Liver (tissue), 9 donors: ENCODE measurements around the gene PRR30. TPM values are rescaled to one million over a fixed set of nuclear protein-coding genes. Genes with fewer than 3 reads are reported as not detected.

ENCODE experiments used
- DNase-seq: peaks from one replicate; pipeline ENCODE4 v3.0.0-alpha.2; 2017; ENCODE audit warnings: low spot score
- H3K27ac ChIP-seq, 2 donors: one replicate each; pipeline ENCODE4 v1.7.0; 2013; ENCODE audit warnings: inconsistent platforms in 2 of 2, low read length in 2 of 2, control low read depth in 1 of 2, low read depth in 1 of 2, mild to moderate bottlenecking in 1 of 2
- H3K27me3 ChIP-seq, 4 donors: one replicate each; pipeline versions ENCODE4 v1.6.1 to v1.7.0; 2013; ENCODE audit warnings: low read length in 3 of 4, inconsistent platforms in 1 of 4, mild to moderate bottlenecking in 1 of 4, moderate library complexity in 1 of 4; ENCODE audit not compliant: control insufficient read depth in 4 of 4, insufficient read depth in 4 of 4
- H3K36me3 ChIP-seq, 4 donors: one replicate each; pipeline versions ENCODE4 v1.6.1 to v1.7.0; 2013; ENCODE audit warnings: low read length in 3 of 4, mild to moderate bottlenecking in 3 of 4, low read depth in 1 of 4, moderate library complexity in 1 of 4; ENCODE audit not compliant: control insufficient read depth in 4 of 4, insufficient read depth in 3 of 4
- H3K4me1 ChIP-seq, 4 donors: one replicate each; pipeline versions ENCODE4 v1.6.1 to v1.7.0; 2013; ENCODE audit warnings: low read length in 3 of 4, mild to moderate bottlenecking in 3 of 4, moderate library complexity in 1 of 4; ENCODE audit not compliant: control insufficient read depth in 4 of 4, insufficient read depth in 4 of 4
- H3K4me3 ChIP-seq, 3 donors: one replicate each; pipeline versions ENCODE4 v1.6.1 to v1.7.0; 2013; ENCODE audit warnings: low read length in 3 of 3, control low read depth in 1 of 3, low read depth in 1 of 3, mild to moderate bottlenecking in 1 of 3
- H3K9ac ChIP-seq, 2 donors: one replicate each; pipeline ENCODE4 v1.7.0; 2013; ENCODE audit warnings: low read length in 2 of 2, mild to moderate bottlenecking in 2 of 2, moderate library complexity in 2 of 2, control low read depth in 1 of 2, low read depth in 1 of 2
- H3K9me3 ChIP-seq, 4 donors: one replicate each; pipeline versions ENCODE4 v1.6.1 to v1.7.0; 2013; ENCODE audit warnings: low read length in 3 of 4; ENCODE audit not compliant: control insufficient read depth in 4 of 4
- EGR1 ChIP-seq, 2 donors: IDR thresholded peaks; 2 replicates each; pipeline ENCODE4 v1.6.1; 2016 to 2018; ENCODE audit warnings: antibody characterized with exemption in 2 of 2, low read depth in 2 of 2
- FOXA2 ChIP-seq: IDR thresholded peaks from 2 replicates; pipeline ENCODE4 v1.6.1; 2016; ENCODE audit warnings: antibody characterized with exemption
- GABPA ChIP-seq, 2 donors: IDR thresholded peaks in 1 of 2; conservative IDR thresholded peaks in 1 of 2; 2 replicates each; pipeline ENCODE4 v1.6.1; 2016; ENCODE audit warnings: antibody characterized with exemption in 2 of 2, mild to moderate bottlenecking in 1 of 2, moderate library complexity in 1 of 2
- HNF4A ChIP-seq, 2 donors: conservative IDR thresholded peaks; 2 replicates each; pipeline ENCODE4 v1.6.1; 2016; ENCODE audit warnings: antibody characterized with exemption in 2 of 2, mild to moderate bottlenecking in 2 of 2
- HNF4G ChIP-seq: IDR thresholded peaks from 2 replicates; pipeline ENCODE4 v1.6.1; 2016; ENCODE audit warnings: antibody characterized with exemption
- JUND ChIP-seq, 2 donors: IDR thresholded peaks; 2 replicates each; pipeline ENCODE4 v1.6.1; 2016; ENCODE audit warnings: antibody characterized with exemption in 2 of 2
- NR2F2 ChIP-seq: IDR thresholded peaks from 2 replicates; pipeline ENCODE4 v1.6.1; 2016; ENCODE audit warnings: antibody characterized with exemption
- RAD21 ChIP-seq, 2 donors: IDR thresholded peaks; 2 replicates each; pipeline ENCODE4 v1.6.1; 2016; ENCODE audit warnings: antibody characterized with exemption in 2 of 2, mild to moderate bottlenecking in 2 of 2
- RXRA ChIP-seq, 2 donors: IDR thresholded peaks; 2 replicates each; pipeline ENCODE4 v1.6.1; 2017 to 2018; ENCODE audit warnings: antibody characterized with exemption in 2 of 2, mild to moderate bottlenecking in 1 of 2
- SP1 ChIP-seq: IDR thresholded peaks from 2 replicates; pipeline ENCODE4 v1.6.1; 2018; ENCODE audit warnings: antibody characterized with exemption, mild to moderate bottlenecking
- TAF1 ChIP-seq: conservative IDR thresholded peaks from 2 replicates; pipeline ENCODE4 v1.6.1; 2016; ENCODE audit warnings: antibody characterized with exemption, mild to moderate bottlenecking
- YY1 ChIP-seq: IDR thresholded peaks from 2 replicates; pipeline ENCODE4 v1.6.1; 2016; ENCODE audit warnings: antibody characterized with exemption, mild to moderate bottlenecking
- WGBS: extraction: QIAGEN DNeasy Blood & Tissue Kit; methylation state at CpG from one replicate; pipeline ENCODE4 v1.1.7; 2013; 5-methylcytosine and 5-hydroxymethylcytosine counted together
- polyA plus RNA-seq, 2 donors: library from polyadenylated mRNA; stranded (reverse) in 1 of 2; unstranded in 1 of 2; fragments of 200-250 nt in 1 of 2; fragments of >200 nt in 1 of 2; fragmentation: Nextera tagmentation in 1 of 2; extraction: Ambion mirVana in 1 of 2; gene quantifications; one replicate each; pipeline versions ENCODE4 v1.2.1 to v1.2.3, GENCODE V29; 2013 to 2015
- total RNA-seq, 2 donors: library from RNA; depleted of rRNA; stranded (reverse); fragments of >200 nt; gene quantifications; one replicate each; pipeline ENCODE4 v1.2.3, GENCODE V29; 2014
- TF ChIP-seq, protein P1 (sequence below): IDR thresholded peaks from 2 replicates; pipeline ENCODE4 v1.6.1; 2016; ENCODE audit warnings: antibody characterized with exemption
- TF ChIP-seq, protein P2 (sequence below): IDR thresholded peaks from 2 replicates; pipeline ENCODE4 v1.6.1; 2016; ENCODE audit warnings: antibody characterized with exemption
- TF ChIP-seq, protein P3 (sequence below): IDR thresholded peaks from 2 replicates; pipeline ENCODE4 v1.6.1; 2016; ENCODE audit warnings: antibody characterized with exemption
- TF ChIP-seq, protein P4 (sequence below): fragments of 150-350 bp; IDR thresholded peaks from 2 replicates; pipeline ENCODE4 v1.5.1; 2017; ENCODE audit warnings: improper control_type of control experiment, low read depth, low read length; ENCODE audit not compliant: missing input control
- TF ChIP-seq, protein P5 (sequence below): IDR thresholded peaks from 2 replicates; pipeline ENCODE4 v1.6.1; 2016; ENCODE audit warnings: antibody characterized with exemption, mild to moderate bottlenecking
- donor health status: healthy.
- donor health status: healthy.
- donor health status: healthy.
- donor health status: healthy.
- donor health status: healthy.

Gene PRR30
- total RNA-seq, result not detected
- polyA plus RNA-seq, result not detected

DNA sequence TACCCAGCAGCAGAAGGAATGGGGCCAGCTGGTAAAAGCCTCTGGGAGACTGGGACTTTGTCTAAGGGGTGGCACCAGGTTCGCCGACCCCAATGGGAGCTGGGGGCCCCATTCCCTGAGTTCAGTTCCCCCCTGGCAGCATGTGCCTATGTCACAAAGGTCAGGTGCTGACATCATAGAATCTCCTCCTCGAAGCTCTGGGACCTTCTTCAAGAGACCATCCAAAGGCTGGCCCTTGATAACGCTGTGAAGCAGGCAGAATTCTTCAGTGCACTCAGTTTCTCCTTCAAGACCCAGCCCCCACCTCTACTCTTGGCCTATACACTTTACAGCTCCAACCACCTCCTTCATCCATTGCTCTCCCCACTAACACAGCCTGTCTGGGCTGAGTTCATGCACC lies at the start of gene PRR30:
Gene PRR30, minus strand, starts transcription at position 101 of the 400 bp plus-strand sequence. CDS start 1,081 bp downstream, outside the sequence.
- DNase-seq, result no peak
- WGBS, result 81% methylated on average over 4 of the region's 4 CpGs

DNA sequence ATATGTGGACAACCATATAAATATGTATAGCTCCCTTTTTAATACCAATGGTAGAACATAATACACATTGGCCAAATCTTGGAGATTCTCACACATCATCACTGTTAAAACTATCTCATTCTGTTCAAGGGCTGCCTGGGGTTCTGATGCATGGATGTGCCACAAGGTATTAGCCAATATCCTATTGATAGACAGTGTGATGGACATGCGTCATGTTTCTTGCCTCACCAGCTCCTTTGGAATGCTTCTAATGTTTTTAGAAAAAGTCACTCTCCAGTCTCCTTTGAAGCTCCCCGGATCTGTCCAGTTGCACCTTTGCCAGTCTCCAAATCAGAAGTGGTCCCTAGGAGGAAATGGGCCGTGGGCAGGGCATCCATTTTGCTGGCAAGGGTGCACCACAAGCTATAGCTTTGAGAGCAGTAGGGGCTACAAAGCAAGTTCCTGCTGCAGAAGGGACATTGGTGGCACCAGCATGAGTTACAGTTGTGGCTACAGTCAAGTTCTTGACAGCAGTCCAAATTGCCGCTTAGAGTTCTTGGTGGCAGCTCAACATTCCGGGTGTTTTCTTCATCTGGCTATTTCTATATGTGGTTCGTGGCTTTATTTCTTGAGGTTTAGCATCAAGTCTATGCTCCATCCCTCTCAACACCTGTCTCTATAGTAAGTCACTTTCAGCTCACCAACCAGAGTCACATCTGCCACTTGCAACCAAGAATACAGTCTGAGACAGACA lies 47.6 kb upstream of the PRR30 start:
- TF ChIP-seq, protein P1, sequence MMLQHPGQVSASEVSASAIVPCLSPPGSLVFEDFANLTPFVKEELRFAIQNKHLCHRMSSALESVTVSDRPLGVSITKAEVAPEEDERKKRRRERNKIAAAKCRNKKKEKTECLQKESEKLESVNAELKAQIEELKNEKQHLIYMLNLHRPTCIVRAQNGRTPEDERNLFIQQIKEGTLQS, result no peak
- TF ChIP-seq, protein P2, sequence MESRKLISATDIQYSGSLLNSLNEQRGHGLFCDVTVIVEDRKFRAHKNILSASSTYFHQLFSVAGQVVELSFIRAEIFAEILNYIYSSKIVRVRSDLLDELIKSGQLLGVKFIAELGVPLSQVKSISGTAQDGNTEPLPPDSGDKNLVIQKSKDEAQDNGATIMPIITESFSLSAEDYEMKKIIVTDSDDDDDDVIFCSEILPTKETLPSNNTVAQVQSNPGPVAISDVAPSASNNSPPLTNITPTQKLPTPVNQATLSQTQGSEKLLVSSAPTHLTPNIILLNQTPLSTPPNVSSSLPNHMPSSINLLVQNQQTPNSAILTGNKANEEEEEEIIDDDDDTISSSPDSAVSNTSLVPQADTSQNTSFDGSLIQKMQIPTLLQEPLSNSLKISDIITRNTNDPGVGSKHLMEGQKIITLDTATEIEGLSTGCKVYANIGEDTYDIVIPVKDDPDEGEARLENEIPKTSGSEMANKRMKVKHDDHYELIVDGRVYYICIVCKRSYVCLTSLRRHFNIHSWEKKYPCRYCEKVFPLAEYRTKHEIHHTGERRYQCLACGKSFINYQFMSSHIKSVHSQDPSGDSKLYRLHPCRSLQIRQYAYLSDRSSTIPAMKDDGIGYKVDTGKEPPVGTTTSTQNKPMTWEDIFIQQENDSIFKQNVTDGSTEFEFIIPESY, result no peak
- TF ChIP-seq, protein P3, sequence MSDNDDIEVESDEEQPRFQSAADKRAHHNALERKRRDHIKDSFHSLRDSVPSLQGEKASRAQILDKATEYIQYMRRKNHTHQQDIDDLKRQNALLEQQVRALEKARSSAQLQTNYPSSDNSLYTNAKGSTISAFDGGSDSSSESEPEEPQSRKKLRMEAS, result no peak
- TF ChIP-seq RAD21 (IDR thresholded peaks at IDR 0.05), result no peak
- TF ChIP-seq, protein P4, sequence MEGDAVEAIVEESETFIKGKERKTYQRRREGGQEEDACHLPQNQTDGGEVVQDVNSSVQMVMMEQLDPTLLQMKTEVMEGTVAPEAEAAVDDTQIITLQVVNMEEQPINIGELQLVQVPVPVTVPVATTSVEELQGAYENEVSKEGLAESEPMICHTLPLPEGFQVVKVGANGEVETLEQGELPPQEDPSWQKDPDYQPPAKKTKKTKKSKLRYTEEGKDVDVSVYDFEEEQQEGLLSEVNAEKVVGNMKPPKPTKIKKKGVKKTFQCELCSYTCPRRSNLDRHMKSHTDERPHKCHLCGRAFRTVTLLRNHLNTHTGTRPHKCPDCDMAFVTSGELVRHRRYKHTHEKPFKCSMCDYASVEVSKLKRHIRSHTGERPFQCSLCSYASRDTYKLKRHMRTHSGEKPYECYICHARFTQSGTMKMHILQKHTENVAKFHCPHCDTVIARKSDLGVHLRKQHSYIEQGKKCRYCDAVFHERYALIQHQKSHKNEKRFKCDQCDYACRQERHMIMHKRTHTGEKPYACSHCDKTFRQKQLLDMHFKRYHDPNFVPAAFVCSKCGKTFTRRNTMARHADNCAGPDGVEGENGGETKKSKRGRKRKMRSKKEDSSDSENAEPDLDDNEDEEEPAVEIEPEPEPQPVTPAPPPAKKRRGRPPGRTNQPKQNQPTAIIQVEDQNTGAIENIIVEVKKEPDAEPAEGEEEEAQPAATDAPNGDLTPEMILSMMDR, result no peak
- no peak for TF ChIP-seq RXRA (IDR thresholded peaks at IDR 0.05)
- no peak for TF ChIP-seq TAF1
- TF ChIP-seq GABPA (IDR thresholded peaks at IDR 0.05 in 1 of 2, conservative IDR thresholded peaks at IDR 0.05 in 1 of 2), result no peak
- TF ChIP-seq HNF4A (conservative IDR thresholded peaks at IDR 0.05), result no peak
- TF ChIP-seq FOXA2, result no peak
- TF ChIP-seq JUND (IDR thresholded peaks at IDR 0.05), result no peak
- no peak for TF ChIP-seq HNF4G
- TF ChIP-seq, protein P5, sequence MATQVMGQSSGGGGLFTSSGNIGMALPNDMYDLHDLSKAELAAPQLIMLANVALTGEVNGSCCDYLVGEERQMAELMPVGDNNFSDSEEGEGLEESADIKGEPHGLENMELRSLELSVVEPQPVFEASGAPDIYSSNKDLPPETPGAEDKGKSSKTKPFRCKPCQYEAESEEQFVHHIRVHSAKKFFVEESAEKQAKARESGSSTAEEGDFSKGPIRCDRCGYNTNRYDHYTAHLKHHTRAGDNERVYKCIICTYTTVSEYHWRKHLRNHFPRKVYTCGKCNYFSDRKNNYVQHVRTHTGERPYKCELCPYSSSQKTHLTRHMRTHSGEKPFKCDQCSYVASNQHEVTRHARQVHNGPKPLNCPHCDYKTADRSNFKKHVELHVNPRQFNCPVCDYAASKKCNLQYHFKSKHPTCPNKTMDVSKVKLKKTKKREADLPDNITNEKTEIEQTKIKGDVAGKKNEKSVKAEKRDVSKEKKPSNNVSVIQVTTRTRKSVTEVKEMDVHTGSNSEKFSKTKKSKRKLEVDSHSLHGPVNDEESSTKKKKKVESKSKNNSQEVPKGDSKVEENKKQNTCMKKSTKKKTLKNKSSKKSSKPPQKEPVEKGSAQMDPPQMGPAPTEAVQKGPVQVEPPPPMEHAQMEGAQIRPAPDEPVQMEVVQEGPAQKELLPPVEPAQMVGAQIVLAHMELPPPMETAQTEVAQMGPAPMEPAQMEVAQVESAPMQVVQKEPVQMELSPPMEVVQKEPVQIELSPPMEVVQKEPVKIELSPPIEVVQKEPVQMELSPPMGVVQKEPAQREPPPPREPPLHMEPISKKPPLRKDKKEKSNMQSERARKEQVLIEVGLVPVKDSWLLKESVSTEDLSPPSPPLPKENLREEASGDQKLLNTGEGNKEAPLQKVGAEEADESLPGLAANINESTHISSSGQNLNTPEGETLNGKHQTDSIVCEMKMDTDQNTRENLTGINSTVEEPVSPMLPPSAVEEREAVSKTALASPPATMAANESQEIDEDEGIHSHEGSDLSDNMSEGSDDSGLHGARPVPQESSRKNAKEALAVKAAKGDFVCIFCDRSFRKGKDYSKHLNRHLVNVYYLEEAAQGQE, result no peak
- TF ChIP-seq SP1, result no peak
- no peak for TF ChIP-seq NR2F2
- TF ChIP-seq YY1, result no peak
- H3K4me1 ChIP-seq, result peaks cover 6 to 34% (median 16%) of the 10 kb centered on the region in 4 donors
- H3K27me3 ChIP-seq, result no peaks in the 10 kb centered on the region
- no peak overlapping the region for H3K4me3 ChIP-seq
- H3K9me3 ChIP-seq, result no peaks in the 10 kb centered on the region
- no peak overlapping the region for H3K9ac ChIP-seq
- DNase-seq, result no peak
- H3K27ac ChIP-seq, result peak overlapping the region in 1 of 2 donors; percentile 81
- WGBS, result 77% methylated on average over 6 of the region's 6 CpGs
- no peaks in the 10 kb centered on the region for H3K36me3 ChIP-seq

More for the DNA sequence above, at the start of gene PRR30:
- Histone ChIP-seq H3K4me3 (no peak within 1 kb of the TSS), H3K36me3 (no peaks in the 10 kb centered on the region), H3K27ac (no peak within 1 kb of the TSS), H3K9me3 (no peaks in the 10 kb centered on the region), H3K9ac (no peak within 1 kb of the TSS), H3K4me1 (no peaks in the 10 kb centered on the region), H3K27me3 (peaks cover 0 to 2% (median 0%) of the 10 kb centered on the region in 4 donors)
- TF ChIP-seq EGR1 (IDR thresholded peaks at IDR 0.05; ENCODE audit: low read depth in 2 of 2) (no peak), FOXA2 (no peak), TAF1 (no peak)
